ENCODE data around the gene TP73.

DNA sequence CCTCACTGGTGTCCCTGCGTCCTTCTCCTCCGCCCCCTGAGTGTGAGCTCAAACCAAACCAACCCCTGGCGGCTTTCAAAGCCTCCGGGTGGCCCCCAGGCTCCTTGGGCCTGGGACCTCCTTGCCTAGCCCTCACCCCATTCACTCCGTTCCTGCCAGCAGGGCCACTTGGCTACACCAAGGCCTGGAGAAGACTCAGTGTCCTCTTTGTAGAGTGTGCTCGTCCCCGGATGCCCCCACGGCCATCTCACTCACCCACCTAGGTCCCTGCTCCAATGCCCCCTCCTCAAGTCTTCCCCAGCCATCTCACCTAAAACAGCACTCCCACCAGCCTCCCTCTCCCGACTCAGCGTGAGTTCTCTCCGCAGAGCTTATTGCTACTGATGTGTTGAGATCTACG lies 92.8 kb downstream of the TP73 start:
- no peak for TF ChIP-seq POLR2A (IDR thresholded peaks at IDR 0.05)
- TF ChIP-seq, protein P1, sequence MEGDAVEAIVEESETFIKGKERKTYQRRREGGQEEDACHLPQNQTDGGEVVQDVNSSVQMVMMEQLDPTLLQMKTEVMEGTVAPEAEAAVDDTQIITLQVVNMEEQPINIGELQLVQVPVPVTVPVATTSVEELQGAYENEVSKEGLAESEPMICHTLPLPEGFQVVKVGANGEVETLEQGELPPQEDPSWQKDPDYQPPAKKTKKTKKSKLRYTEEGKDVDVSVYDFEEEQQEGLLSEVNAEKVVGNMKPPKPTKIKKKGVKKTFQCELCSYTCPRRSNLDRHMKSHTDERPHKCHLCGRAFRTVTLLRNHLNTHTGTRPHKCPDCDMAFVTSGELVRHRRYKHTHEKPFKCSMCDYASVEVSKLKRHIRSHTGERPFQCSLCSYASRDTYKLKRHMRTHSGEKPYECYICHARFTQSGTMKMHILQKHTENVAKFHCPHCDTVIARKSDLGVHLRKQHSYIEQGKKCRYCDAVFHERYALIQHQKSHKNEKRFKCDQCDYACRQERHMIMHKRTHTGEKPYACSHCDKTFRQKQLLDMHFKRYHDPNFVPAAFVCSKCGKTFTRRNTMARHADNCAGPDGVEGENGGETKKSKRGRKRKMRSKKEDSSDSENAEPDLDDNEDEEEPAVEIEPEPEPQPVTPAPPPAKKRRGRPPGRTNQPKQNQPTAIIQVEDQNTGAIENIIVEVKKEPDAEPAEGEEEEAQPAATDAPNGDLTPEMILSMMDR (IDR thresholded peaks at IDR 0.05), result no peak
